ENCODE measurements around the gene HYKK.
"Not testable (repeated sequence)": the region's sequence is repeated elsewhere in the genome, so short reads cannot be mapped to it uniquely, and the experiment has no call there.

The HYKK gene, protein sequence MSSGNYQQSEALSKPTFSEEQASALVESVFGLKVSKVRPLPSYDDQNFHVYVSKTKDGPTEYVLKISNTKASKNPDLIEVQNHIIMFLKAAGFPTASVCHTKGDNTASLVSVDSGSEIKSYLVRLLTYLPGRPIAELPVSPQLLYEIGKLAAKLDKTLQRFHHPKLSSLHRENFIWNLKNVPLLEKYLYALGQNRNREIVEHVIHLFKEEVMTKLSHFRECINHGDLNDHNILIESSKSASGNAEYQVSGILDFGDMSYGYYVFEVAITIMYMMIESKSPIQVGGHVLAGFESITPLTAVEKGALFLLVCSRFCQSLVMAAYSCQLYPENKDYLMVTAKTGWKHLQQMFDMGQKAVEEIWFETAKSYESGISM

DNA sequence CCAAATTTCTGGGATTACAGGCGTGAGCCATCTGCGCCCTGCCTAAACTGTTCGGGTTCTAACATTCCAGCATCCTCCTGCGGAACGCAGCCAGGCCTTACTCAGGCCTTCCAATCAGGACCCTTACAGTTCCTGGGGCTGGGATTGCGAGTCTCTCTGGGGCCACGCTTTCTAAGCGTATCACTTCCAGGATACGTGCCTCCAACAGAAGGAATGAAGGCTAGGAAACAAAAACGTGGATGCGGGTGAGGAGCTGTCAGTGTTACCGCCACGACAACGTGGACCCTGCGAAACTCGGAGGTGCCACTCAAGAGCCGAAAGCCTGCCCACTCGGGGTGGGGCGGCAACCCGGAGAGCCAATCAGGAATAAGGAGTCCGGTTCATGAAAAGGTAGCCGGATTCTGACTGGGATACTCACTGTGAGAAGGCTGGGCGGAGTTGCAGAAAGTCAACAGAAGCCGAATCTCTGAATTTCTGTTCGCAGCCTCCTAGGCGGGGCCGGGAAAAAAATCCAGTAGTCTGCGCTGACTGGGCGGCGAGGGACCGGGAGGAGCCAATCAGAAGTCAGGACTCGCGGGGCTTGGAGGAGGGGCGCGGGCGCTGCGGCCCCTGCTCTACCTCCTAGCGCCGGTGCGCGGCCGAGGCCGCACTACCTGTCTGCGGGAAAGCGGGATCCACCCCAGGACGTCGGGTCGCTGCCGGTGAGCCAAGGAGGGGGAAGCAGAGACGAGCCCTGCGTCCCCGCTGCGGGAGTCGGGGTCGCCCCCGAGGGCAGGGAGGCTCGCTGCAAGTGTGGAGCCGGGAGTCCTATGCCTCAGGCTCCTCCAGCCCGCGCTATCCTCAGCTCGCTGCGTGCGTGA, at the start of gene HYKK:
Gene HYKK (plus strand): TSS at position 607 of the 860 bp plus-strand sequence. CDS start 5,512 bp downstream, outside the sequence.
- peak; percentile 7 to 53 (median 34) for DNase-seq

DNA sequence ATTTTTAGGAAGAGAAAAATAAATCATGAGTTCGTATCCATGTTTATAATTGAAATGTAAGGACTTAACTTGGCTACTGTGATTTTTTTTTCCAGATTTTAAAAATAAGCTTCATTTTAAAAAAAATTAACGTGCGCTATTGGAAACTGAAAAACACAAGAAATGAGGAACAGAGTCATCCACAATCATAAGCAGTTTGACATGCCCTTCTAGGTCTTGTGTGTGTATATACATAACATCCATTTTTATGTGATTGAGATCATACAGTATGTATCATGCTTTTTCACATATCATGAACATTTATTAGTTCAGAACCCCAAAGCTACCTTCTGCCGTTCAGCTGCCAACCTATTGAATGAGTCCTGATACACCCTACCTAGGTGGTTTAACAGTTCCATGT, 46.6 kb upstream of the HYKK start:
- no peak for DNase-seq

DNA sequence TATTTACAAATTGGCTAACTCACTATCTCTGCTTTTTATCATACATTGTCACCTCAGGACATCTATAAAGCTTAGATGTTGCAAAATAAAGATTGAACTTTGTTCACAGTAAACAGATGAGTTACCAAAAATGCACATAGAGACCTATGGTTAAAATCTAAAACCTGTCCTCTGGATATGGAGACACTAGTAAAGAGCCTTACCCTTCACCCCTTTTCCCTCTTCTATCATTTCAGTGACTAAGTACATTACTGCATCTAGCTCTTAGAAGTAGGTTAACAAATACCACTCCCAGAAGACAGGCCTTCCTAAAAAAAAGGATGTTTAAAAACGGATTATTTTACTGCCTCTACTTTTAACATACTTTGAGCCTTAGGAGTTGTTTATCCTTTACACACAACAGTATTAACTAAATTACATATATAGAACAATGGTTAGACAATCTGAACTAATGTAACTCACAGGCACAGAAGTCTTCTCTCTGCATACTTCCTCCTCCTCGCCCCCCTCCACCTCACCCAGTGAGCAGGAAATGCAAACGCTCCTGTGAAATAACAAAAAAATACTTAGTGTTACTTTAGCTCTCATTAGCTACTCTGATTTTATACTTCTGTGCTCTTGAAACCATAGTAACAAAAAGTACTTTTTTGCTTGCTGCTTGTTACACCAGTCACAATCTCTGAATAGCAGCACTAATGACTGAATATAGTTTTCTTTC, 46.0 kb upstream of the HYKK start:
- peak in 2 of 4 experiments; percentile 7 to 12 for DNase-seq

DNA sequence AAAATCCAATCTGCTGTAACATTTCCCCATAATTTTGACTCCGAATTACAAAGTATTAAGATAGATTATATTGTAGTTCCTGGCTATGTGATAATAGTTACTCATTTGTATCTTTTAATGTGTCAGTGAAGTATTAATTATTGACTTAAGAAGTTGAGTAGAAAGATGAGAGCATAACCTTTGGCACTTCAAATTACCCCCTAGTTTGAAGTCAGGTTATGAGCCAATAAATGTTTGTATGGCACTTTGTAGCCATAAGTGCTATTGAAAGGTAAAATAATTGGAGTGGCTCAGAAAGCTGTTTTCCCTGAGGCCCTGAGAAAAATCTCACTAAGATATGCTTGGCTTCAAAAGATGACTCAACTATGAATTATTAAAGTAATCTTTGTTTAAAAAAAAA, 38.3 kb upstream of the HYKK start:
- no peak for DNase-seq

DNA sequence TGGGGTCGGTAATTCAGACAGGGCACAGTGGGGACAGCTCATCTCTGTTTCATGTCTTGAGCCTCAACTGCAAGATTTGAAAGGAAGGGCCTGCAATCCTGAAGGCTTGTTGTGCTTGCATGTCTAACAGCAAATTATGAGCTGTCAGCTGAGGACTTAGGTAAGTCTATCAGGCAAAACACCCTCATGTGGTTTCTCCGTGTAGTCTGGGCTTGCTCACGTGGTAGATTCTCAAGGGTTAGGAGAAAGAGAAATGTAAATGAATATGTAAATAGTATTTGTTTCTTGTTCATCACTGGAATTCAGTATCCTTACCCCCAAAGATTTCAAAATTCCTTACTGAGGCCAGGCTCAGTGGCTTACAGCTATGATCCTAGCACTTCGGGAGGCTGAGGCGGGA, 30.1 kb upstream of the HYKK start:
- DNase-seq = no peak

DNA sequence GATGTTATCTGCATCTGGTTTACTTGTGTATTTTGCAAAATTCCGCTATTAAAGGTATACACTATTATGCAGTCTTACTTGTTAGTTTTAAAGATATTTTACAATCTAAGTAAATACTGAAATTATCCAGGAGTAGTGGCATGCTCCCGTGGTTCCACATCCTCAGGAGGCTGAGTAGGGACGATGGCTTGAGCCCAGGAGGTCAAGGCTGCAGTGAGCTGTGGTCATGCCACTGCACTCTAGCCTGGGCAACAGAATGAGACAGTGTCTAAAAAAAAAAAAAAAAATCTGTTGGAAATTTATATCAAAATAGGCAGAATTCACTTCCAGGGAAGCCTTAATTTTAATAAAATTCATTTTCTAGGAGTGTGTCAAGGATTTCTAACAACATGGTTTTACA, 27.7 kb upstream of the HYKK start:
- no peak for DNase-seq

DNA sequence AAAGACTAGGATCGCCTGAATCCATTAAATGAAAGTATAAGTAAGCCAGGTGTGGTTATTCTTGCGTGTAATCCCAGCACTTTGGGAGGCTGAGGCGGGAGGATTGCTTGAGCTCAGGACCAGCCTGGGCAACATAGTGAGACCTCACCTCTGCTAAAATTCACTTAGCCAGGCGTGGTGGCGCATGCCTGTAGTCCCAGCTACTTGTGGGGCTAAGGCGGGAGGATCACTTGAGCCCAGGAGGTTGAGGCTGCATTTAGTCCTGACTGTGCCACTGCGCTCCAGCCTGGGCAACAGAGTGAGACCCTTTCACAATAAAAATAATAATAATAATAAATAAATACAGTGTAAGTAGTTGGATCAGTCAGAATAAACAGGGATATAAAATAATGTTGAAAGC, 25.5 kb upstream of the HYKK start:
- no peak for DNase-seq

DNA sequence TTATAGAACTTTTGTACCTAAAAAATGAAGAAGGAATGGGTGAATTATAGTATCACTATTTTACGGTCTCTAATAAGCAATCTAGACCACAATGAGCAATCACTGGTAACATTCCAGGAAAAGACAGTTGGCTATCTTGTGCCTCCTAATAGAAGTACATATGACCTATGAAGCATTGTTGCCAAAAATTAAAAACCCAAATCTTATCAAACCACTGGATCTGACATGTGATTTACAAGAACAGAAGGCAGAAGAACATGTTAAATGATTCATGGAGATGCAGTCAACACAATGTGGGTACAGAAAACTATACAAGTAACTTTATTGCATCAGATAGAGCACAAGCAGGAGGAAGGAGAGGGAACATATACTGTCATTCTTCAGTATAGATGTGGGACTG, 14.5 kb upstream of the HYKK start:
- no peak for DNase-seq

DNA sequence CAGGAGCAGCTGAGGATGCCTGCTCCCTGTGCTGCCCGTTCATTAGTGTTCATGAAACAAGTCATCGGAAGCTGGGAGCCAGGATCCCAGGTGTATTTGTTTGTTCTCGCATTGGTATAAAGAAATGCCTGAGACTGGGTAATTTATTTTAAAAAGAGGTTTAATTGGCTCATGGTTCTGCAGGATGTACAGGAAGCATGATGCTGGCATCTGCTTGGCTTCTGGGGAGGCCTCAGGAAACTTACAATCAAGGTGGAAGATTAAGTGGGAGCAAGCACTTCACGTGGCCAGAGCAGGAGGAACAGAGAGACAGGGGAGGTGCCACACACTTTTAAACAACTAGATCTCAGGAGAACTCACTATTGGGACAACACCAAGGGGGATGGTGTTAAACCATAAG, 5.5 kb upstream of the HYKK start:
- DNase-seq = no peak

DNA sequence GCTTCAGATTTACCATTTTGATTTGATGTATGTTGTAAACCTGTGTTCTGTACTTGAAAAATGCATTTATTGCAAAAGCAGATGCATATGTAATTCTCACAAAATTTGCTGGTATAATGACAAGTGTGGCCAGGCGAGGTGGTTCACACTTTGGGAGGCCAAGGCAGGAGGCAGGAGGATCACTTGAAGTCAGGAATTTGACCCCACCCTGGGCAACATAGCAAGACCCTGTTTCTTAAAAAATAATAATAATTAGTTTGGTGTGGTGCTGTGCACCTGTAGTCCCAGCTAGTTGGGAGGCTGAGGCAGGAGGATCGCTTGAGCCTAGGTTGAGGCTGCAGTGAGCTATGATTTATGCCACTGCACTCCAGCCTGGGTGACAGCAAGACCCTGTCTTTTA, 4.7 kb upstream of the HYKK start:
- DNase-seq = no peak

DNA sequence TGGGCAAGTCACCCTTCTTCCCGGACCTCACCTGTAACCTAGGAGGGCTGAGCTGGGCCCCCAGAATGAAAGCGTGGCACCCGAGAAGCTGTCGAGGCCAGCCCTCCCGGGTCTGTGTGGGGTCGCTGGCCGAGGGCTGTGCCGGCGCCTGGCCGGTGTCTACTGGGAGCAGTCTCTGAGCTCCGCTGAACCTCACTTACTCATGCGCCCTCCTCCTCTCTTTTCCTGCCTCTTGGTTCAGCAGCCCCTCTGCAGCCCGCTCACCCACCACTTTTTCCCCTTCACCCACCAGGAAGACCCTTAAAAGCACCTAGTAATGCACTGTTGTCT, 419 bp downstream of the HYKK start:
- DNase-seq = no peak

DNA sequence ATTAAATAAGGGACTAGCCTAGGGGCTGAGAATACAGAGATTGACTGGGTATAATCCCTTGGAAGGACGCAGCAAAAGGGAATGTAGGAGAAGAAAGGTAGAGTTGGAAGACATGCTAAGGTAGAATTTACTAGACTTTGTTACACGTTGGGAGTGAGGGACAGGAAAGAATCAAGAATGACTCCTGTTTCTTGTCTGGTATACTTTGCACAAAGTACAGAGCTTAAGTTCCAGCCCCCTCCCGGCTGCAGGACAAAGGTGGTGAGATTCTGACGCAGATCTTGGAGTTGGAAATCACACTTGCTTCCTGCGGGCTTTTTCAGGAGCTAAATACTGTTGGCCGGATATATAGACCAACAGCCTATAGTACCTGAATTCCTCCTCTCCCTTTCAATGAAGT, 895 bp downstream of the HYKK start:
- no peak for DNase-seq

DNA sequence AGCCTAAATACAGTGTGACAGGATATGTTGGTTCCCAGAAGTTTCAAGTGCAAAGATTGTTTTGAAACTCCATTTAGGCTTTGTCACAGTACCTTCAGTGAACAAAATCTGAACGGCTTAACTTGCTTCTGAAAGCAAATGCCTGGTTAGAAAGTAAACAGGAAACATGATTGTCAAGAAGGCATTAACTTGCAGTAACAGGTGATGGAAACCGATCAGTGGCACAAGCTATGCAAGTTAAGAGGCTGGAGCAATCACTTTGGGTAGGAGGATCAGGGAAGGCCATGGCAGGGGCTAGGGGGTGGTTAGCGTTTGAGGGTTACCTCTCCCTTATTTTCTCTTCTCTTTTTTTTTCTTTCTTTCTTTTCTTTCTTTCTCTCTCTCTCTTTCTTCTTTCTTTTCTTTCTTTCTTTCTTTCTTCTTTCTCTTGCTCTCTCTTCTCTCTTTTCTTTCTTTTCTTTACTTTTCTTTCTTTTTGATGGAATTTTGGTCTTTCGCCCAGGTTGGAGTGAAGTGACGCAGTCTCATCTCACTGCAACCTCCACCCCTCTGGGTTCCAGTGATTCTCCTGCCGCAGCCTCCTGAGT, 2.4 kb downstream of the HYKK start:
- no peak for DNase-seq

DNA sequence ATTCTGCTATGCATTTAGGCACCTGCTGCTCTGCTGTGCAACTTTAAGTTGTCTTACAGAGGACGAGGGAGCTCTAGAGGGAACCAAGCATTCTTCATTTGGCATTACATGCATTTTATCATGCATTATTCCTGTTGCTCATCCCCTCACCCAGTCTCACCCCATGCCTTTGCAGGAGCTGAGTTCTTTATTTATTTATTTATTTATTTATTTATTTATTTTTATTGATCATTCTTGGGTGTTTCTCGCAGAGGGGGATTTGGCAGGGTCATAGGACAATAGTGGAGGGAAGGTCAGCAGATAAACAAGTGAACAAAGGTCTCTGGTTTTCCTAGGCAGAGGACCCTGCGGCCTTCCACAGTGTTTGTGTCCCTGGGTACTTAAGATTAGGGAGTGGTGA, 12.7 kb downstream of the HYKK start:
- not testable (repeated sequence) for DNase-seq

DNA sequence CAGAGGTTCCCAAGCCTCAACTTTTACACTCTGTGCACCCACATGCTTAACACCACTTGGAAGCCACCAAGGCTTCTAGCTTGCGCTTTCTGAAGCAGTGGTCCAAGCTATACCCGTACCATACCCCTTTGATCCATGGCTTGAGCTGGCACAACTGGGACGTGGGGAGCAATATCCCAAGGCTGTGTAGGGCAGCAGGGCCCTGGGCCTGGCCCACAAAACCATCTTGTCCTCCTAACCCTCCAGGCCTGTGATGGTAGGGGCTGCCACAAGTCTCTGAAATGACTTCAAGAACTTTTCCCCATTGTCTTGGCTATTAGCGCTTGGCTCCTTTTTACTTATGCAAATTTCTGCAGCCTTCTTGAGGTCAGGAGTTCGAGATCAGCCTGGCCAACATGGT, 16.9 kb downstream of the HYKK start:
- DNase-seq = no peak

DNA sequence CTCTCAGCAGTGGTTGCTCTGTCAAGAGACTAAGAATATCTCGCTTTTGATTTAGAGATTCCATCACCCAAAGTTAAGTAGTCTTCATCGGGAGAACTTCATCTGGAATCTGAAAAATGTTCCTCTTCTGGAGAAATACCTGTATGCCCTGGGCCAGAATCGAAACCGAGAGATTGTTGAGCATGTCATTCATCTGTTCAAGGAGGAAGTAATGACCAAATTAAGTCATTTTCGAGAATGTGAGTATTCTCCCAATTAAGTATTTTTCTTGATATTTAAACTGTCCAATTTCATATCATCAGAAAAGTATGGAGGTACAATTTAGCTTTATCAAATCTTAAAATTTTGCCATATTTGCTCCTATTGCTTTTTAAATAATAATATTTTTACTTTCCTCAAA, 19.9 kb downstream of the HYKK start:
- DNase-seq = no peak

DNA sequence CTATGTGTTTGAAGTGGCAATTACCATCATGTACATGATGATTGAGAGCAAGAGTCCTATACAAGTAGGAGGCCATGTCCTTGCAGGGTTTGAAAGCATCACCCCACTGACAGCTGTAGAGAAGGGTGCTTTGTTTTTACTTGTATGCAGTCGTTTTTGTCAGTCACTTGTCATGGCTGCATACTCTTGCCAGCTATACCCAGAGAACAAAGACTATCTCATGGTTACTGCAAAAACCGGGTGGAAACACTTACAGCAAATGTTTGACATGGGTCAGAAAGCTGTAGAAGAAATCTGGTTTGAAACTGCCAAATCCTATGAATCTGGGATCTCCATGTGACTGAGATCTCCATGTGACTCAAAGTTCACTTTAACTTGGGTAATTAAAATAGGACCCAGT, 26.0 kb downstream of the HYKK start:
- no peak for DNase-seq

DNA sequence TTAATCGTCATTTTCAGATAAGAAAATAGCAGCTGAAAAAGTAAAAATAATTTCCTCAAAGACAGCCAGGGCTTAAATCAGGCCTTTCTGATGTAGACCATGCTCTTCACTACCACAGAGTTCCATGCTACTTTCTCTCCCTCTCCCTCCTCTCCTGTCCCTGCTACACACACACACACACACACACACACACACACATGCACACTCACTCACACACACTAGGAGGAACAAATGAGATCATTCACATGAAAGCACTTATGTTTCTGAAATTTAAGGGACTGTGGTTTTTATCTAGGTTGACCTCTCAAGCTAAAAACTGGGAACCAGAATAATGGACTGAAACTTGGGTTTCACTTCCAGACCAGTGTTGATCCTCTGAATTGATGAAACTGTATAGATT, 28.8 kb downstream of the HYKK start:
- DNase-seq = no peak

DNA sequence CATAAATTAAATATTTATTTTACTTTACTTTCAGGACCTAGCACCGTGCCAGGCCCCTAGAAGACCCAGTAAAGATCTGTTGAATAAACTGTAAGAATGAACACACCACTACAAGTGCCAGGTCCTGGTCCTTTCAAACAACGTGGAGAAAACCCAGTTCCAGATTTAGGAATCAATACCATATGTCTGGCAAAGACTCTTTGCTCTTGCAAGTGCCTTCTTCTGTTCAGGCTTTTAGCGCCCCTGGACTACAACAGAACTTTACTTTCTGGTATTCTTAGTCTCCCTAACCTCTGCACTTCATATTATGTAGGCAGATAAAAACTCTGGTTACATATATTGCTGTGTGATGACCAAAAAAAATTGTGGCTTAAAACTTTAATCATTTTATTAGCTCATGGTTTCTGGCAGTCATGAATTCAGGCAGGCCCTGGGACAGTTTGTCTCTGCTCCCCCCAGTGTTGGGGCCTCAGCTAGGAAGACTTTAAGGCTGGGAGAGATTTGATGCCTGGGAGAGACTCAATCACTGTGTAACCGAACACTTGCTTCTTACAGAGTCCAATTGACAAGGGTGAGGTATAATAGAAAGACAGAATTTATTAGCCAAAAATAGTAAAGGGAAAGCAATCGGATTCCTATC, 30.0 kb downstream of the HYKK start:
- DNase-seq = no peak

DNA sequence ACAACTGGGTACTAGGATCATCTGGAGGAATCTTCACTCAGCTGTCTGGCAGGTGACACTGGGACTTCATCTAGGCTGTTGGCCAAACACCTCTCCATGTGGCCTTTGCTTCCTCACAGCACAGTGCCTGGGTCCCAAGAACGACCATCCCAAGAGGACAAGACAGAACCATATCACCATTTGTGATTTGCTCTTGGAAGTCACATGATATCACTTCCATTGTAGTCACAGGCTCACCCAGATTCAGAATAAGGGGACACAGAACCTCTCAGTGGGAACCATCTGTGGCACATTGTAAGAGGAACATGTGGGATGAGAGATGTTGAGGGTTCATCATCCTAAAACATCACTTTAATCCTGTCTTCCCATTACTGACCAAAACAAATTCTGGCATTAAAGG, 31.0 kb downstream of the HYKK start:
- DNase-seq = no peak

DNA sequence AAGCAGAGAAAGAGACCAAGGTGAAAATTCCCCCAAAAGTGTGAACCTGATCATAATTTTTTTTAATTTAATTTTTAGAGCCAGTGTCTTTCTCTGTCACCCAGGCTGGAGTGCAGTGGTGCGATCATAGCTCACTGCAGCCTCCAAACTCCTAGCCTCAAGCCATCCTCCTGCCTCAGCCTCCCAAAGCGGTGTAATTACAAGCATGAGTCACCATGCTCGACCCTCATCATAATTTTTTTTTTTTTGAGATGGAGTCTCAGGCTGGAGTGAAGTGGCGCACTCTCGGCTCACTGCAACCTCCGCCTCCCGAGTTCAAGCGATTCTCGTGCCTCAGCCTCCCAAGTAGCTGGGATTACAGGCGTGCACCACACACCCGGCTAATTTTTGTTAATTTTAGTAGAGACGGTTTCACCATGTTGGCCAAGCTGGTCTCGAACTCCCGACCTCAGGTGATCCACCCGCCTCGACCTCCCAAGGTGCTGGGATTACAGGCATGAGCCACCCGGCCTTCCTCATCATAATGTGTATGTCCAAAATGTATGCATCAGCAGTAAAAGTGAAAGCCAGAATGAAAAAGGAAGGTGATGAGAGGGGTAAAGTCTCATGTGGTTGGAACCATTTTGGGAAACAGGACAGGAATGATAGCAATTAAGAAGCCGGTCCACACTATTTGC, 32.2 kb downstream of the HYKK start:
- not testable (repeated sequence) for DNase-seq
